HepG2 (cell line): ENCODE measurements around the gene PPP1R16B. TPM values are rescaled to one million over a fixed set of nuclear protein-coding genes. Genes with fewer than 3 reads are reported as not detected.

Experiments
- ATF5 ChIP-seq: sonication (generic); formaldehyde crosslinking; IDR thresholded peaks from 2 replicates; pipeline ENCODE4 v1.4.0; 2020; ENCODE audit warnings: mild to moderate bottlenecking, low read depth, missing genetic modification reagents
- DNMT3B ChIP-seq: conservative IDR thresholded peaks from 2 replicates; pipeline ENCODE4 v1.6.1; 2016; ENCODE audit warnings: missing biosample characterization, control low read depth
- ELF1 ChIP-seq: sonication (generic); formaldehyde crosslinking; IDR thresholded peaks from 2 replicates; pipeline ENCODE4 v1.4.0; 2020; ENCODE audit warnings: missing genetic modification reagents
- FIP1L1 ChIP-seq: fragments of 200-400 bp; formaldehyde crosslinking; IDR thresholded peaks from 2 replicates; pipeline ENCODE4 v1.6.1; 2018; ENCODE audit warnings: low read depth, mild to moderate bottlenecking, low read length, moderate library complexity, borderline replicate concordance; ENCODE audit not compliant: insufficient read depth
- FOXK2 ChIP-seq: fragments of 450-650 bp; IDR thresholded peaks from 2 replicates; pipeline ENCODE4 v1.6.1; 2016
- GATAD1 ChIP-seq: IDR thresholded peaks from 2 replicates; pipeline ENCODE4 v1.6.1; 2016; ENCODE audit warnings: missing genetic modification reagents, missing compliant biosample characterization
- IKZF5 ChIP-seq: IDR thresholded peaks from 2 replicates; pipeline ENCODE4 v1.6.1; 2018; ENCODE audit warnings: missing genetic modification reagents, mild to moderate bottlenecking, missing compliant biosample characterization
- JUND ChIP-seq: sonication (generic); formaldehyde crosslinking; IDR thresholded peaks from 2 replicates; pipeline ENCODE4 v1.8.0; 2022; ENCODE audit warnings: mild to moderate bottlenecking, missing genetic modification reagents
- KAT7 ChIP-seq: IDR thresholded peaks from 2 replicates; pipeline ENCODE4 v1.6.1; 2018; ENCODE audit warnings: borderline replicate concordance, missing compliant biosample characterization
- KMT2A ChIP-seq: sonication (generic); formaldehyde crosslinking; IDR thresholded peaks from 2 replicates; pipeline ENCODE4 v1.4.0; 2020; ENCODE audit warnings: missing genetic modification reagents
- MEIS2 ChIP-seq: sonication (generic); formaldehyde crosslinking; IDR thresholded peaks from 2 replicates; pipeline ENCODE4 v1.9.0; 2021; ENCODE audit warnings: mild to moderate bottlenecking, missing genetic modification reagents
- NR2C2 ChIP-seq: sonication (generic); formaldehyde crosslinking; IDR thresholded peaks from 2 replicates; pipeline ENCODE4 v1.4.0; 2020; ENCODE audit warnings: missing genetic modification reagents, mild to moderate bottlenecking, moderate library complexity, borderline replicate concordance
- ONECUT2 ChIP-seq: sonication (generic); formaldehyde crosslinking; IDR thresholded peaks from 2 replicates; pipeline ENCODE4 v1.4.0; 2020; ENCODE audit warnings: missing genetic modification reagents
- PREB ChIP-seq: sonication (generic); formaldehyde crosslinking; IDR thresholded peaks from 2 replicates; pipeline ENCODE4 v1.4.0; 2020; ENCODE audit warnings: missing genetic modification reagents
- RFX3 ChIP-seq: IDR thresholded peaks from 2 replicates; pipeline ENCODE4 v1.6.1; 2016; ENCODE audit warnings: missing biosample characterization, missing genetic modification reagents
- SIX1 ChIP-seq: sonication (generic); formaldehyde crosslinking; IDR thresholded peaks from 2 replicates; pipeline ENCODE4 v1.4.0; 2020; ENCODE audit warnings: missing genetic modification reagents, borderline replicate concordance
- SOX5 ChIP-seq: IDR thresholded peaks from 2 replicates; pipeline ENCODE4 v1.6.1; 2016; ENCODE audit warnings: borderline replicate concordance
- SRF ChIP-seq: IDR thresholded peaks from 2 replicates; pipeline ENCODE4 v1.6.1; 2011; ENCODE audit warnings: mild to moderate bottlenecking, low read depth, low read length, moderate library complexity
- TRIM22 ChIP-seq: fragments of 450-650 bp; IDR thresholded peaks from 2 replicates; pipeline ENCODE4 v1.6.1; 2017
- XBP1 ChIP-seq: sonication (generic); formaldehyde crosslinking; IDR thresholded peaks from 2 replicates; pipeline ENCODE4 v1.5.0; 2020; ENCODE audit warnings: missing genetic modification reagents
- ZNF605 ChIP-seq: sonication (generic); formaldehyde crosslinking; IDR thresholded peaks from 2 replicates; pipeline ENCODE4 v1.8.0; 2022; ENCODE audit warnings: mild to moderate bottlenecking, missing genetic modification reagents
- ZNF691 ChIP-seq: sonication (generic); formaldehyde crosslinking; IDR thresholded peaks from 2 replicates; pipeline ENCODE4 v1.4.0; 2020; ENCODE audit warnings: missing genetic modification reagents, low read depth, mild to moderate bottlenecking, borderline replicate concordance
- ZNF7 ChIP-seq: IDR thresholded peaks from 2 replicates; pipeline ENCODE4 v1.6.1; 2016; ENCODE audit warnings: missing biosample characterization, missing genetic modification reagents
- ZNF850 ChIP-seq: sonication (generic); formaldehyde crosslinking; conservative IDR thresholded peaks from 2 replicates; pipeline ENCODE4 v1.9.0; 2021; ENCODE audit warnings: mild to moderate bottlenecking, missing genetic modification reagents
- ZSCAN25 ChIP-seq: sonication (generic); formaldehyde crosslinking; IDR thresholded peaks from 2 replicates; pipeline ENCODE4 v1.8.0; 2022; ENCODE audit warnings: mild to moderate bottlenecking, missing genetic modification reagents
- polyA plus RNA-seq, 8 experiments: library from polyadenylated mRNA; depleted of rRNA in 3 of 8; stranded (reverse) in 7 of 8; unstranded in 1 of 8; fragments of >200 nt; fragmentation: Illumina TruSeq in 4 of 8; extraction: Trizol in 4 of 8; gene quantifications; 2 replicates each; pipeline versions ENCODE4 v1.2.1 to v1.2.3, GENCODE V29; 2011 to 2016; ENCODE audit warnings: low read depth in 4 of 8, missing spikeins in 1 of 8, mixed read lengths in 1 of 8; ENCODE audit not compliant: insufficient read depth in 1 of 8
- total RNA-seq, 5 experiments: library from RNA; depleted of rRNA; stranded (reverse); fragments of >200 nt; fragmentation: Illumina TruSeq; extraction: Trizol; gene quantifications; 2 replicates each; pipeline ENCODE4 v1.2.3, GENCODE V29; 2016; ENCODE audit warnings: low read depth in 1 of 5

The PPP1R16B gene
- total and polyA plus RNA-seq, 2 of the 13 experiments (the other 11 are each of a cell fraction or from before 2014, with no cell fraction given): 0.02 to 0.11 TPM

GRCh38 chr20:38926142-38926933 is 120.8 kb downstream of the PPP1R16B start, which contains the start of gene FAM83D (continued):
- peak; percentile 81 for TF ChIP-seq GATAD1
- no peak for TF ChIP-seq ONECUT2 (CRISPR knock-in tag)
- peak; percentile 99 for TF ChIP-seq KMT2A (CRISPR knock-in tag)
- TF ChIP-seq SOX5: peak; percentile 44; the same call in 1 of the 2 replicates
- TF ChIP-seq ZSCAN25 (CRISPR knock-in tag): peak; percentile 100
- 0 out of 2 replicates have a peak, but pooled peaks have one; percentile 83 for TF ChIP-seq ATF5 (CRISPR knock-in tag)
- TF ChIP-seq ZNF605 (CRISPR knock-in tag): peak; percentile 96
- TF ChIP-seq FOXK2: no peak
- 0 out of 2 replicates have a peak, but pooled peaks have one; percentile 81 for TF ChIP-seq FIP1L1
- 0 out of 2 replicates have a peak, but pooled peaks have one; percentile 28 for TF ChIP-seq XBP1 (CRISPR knock-in tag)
- TF ChIP-seq SRF: no peak; the same call in 1 of the 2 replicates
- TF ChIP-seq JUND: peak; percentile 67
- TF ChIP-seq RFX3: no peak
- TF ChIP-seq SIX1 (CRISPR knock-in tag): no peak
- TF ChIP-seq ZNF691: peak; percentile 83
- no peak; the same call in 1 of the 2 replicates for TF ChIP-seq ELF1 (CRISPR knock-in tag)
- peak; percentile 90 for TF ChIP-seq IKZF5
- TF ChIP-seq NR2C2 (CRISPR knock-in tag): peak; percentile 82
- TF ChIP-seq ZNF7: no peak
- 0 out of 2 replicates have a peak, but pooled peaks have one; percentile 80 for TF ChIP-seq ZNF850 (CRISPR knock-in tag)
- peak; percentile 54; the same call in 1 of the 2 replicates for TF ChIP-seq DNMT3B (CRISPR knock-in tag)
- no peak for TF ChIP-seq TRIM22
- TF ChIP-seq PREB (CRISPR knock-in tag): peak; percentile 95; the same call in 1 of the 2 replicates
- no peak; the same call in none of the 2 replicates for TF ChIP-seq MEIS2
- TF ChIP-seq KAT7 (CRISPR knock-in tag): peak; percentile 96
